ENCODE results near the gene SRPRA. TPM values are rescaled to one million over a fixed set of nuclear protein-coding genes. Genes with fewer than 3 reads are reported as not detected.

SRPRA gene
- total RNA-seq, 1 experiment from 2014 or later, result 64.3 TPM

DNA sequence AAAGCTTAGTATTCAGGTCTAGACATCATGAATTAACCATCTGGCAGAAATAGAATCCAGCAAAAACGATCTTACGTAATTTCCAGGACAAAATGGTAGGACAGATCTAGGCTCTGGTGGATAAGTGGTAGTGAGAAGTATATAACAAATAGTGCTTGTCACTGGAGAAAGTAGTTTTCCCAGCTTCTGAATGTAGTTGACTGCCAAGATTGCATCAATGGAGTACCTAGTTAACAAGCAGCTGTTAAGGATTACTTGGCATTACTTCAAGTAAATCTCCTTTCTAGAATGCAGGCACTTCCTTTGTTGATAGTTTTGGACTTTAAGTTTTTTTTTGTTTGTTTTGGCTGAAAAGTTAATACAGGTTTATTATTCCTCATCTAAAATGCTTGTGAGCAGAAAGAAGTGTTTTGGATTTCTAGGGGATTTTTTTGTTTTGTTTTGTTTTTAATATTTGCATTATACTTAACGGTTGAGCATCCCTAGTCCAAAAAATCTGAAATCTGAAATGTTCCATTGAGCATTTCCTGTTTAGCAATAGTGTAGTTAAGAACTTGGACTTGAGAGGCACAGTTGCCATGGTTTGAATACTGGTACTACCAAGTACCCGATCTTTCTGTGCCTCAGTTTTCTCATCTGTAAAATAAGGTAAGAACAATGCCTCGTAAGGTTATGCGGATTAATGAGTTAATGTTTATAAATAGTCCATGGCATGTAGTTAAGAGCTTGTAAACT, 36.8 kb downstream of the SRPRA start:
- H3K56ac ChIP-seq (ENCODE audit: insufficient read length, low read depth, low read length), result no peak overlapping the region
- no peaks in the 10 kb centered on the region for H3K9me3 ChIP-seq (ENCODE audit: control insufficient read depth, low read depth, low read length)
- peaks cover 0 to 2% of the 10 kb centered on the region in 2 experiments; a peak in 2 of 5 replicates for H3K9me3 Mint-ChIP-seq
- H2BK15ac ChIP-seq (ENCODE audit: low read depth, low read length), result no peak overlapping the region
- H4K91ac ChIP-seq (ENCODE audit: insufficient read length, low read depth, low read length), result no peak overlapping the region
- no peaks in the 10 kb centered on the region for H3K4me1 ChIP-seq (ENCODE audit: insufficient read depth, low read length)
- H3K18ac ChIP-seq (ENCODE audit: insufficient read length, low read depth, low read length), result no peak overlapping the region
- H3K79me1 ChIP-seq (ENCODE audit: insufficient read depth, low read depth, low read length, poor library complexity, severe bottlenecking), result no peaks in the 10 kb centered on the region
- no peak overlapping the region for H4K8ac ChIP-seq (replicated peaks; ENCODE audit: insufficient read length, low read depth, low read length)
- no peak overlapping the region for H2BK120ac ChIP-seq (ENCODE audit: low read depth, low read length, poor library complexity, severe bottlenecking)
- H2BK20ac ChIP-seq (ENCODE audit: low read depth, low read length, poor library complexity, severe bottlenecking), result no peak overlapping the region
- H2AFZ ChIP-seq (ENCODE audit: low read length), result no peak overlapping the region
- H4K20me1 ChIP-seq (ENCODE audit: control insufficient read depth, insufficient read depth, insufficient read length), result no peaks in the 10 kb centered on the region
- no peaks in the 10 kb centered on the region for H3K27me3 ChIP-seq (ENCODE audit: insufficient read depth, low read length)
- H2BK12ac ChIP-seq (ENCODE audit: insufficient read length, low read depth, low read length), result no peak overlapping the region
- no peaks in the 10 kb centered on the region for H3K27me3 Mint-ChIP-seq (ENCODE audit: low read depth)
- H3K27ac Mint-ChIP-seq, result no peak overlapping the region
- no peak overlapping the region for H4K5ac ChIP-seq (ENCODE audit: insufficient read length, low read depth, low read length)
- no CpG with 5 or more reads among the region's 6 CpGs for WGBS (ENCODE audit: extremely low coverage, insufficient read length, low lambda C conversion rate)
- H3T11ph ChIP-seq (ENCODE audit: low read length), result no peak overlapping the region
- H3K23me2 ChIP-seq (ENCODE audit: insufficient read length, low read depth, low read length, poor library complexity, severe bottlenecking), result no peaks in the 10 kb centered on the region
- TF ChIP-seq, protein P1, sequence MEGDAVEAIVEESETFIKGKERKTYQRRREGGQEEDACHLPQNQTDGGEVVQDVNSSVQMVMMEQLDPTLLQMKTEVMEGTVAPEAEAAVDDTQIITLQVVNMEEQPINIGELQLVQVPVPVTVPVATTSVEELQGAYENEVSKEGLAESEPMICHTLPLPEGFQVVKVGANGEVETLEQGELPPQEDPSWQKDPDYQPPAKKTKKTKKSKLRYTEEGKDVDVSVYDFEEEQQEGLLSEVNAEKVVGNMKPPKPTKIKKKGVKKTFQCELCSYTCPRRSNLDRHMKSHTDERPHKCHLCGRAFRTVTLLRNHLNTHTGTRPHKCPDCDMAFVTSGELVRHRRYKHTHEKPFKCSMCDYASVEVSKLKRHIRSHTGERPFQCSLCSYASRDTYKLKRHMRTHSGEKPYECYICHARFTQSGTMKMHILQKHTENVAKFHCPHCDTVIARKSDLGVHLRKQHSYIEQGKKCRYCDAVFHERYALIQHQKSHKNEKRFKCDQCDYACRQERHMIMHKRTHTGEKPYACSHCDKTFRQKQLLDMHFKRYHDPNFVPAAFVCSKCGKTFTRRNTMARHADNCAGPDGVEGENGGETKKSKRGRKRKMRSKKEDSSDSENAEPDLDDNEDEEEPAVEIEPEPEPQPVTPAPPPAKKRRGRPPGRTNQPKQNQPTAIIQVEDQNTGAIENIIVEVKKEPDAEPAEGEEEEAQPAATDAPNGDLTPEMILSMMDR (conservative IDR thresholded peaks at IDR 0.05), result no peak
- H3K4me1 Mint-ChIP-seq, result no peaks in the 10 kb centered on the region
- no peak overlapping the region for H3K14ac ChIP-seq (ENCODE audit: insufficient read depth, low read length)
- H3K4me3 Mint-ChIP-seq, result no peak overlapping the region
- no peak overlapping the region for H3K27ac ChIP-seq (ENCODE audit: insufficient read length, low read depth, low read length)
- no peak overlapping the region for H3K23ac ChIP-seq (ENCODE audit: insufficient read length, low read depth, low read length)
- H3K4me2 ChIP-seq (ENCODE audit: insufficient read depth, insufficient read length, low read length), result no peak overlapping the region
- H2BK5ac ChIP-seq (ENCODE audit: insufficient read length, low read length), result no peak overlapping the region
- no peaks in the 10 kb centered on the region; the same call in 1 of the 2 replicates for H3K79me2 ChIP-seq (ENCODE audit: insufficient read depth, low read length)
- no peak overlapping the region for H2AK5ac ChIP-seq (ENCODE audit: insufficient read length, low read length)
- H3K9ac ChIP-seq (ENCODE audit: extremely low read depth, insufficient read length, low read length), result no peak overlapping the region
- no peak for DNase-seq
- no peak overlapping the region for H3K4ac ChIP-seq (ENCODE audit: low read depth, low read length)
- H3K36me3 Mint-ChIP-seq (ENCODE audit: insufficient read depth in 1 of 3, low read depth in 3 of 3), result peaks cover 6 to 32% (median 20%) of the 10 kb centered on the region in 3 experiments
